ENCODE measurements around the gene DERL3.

DERL3 gene

DNA sequence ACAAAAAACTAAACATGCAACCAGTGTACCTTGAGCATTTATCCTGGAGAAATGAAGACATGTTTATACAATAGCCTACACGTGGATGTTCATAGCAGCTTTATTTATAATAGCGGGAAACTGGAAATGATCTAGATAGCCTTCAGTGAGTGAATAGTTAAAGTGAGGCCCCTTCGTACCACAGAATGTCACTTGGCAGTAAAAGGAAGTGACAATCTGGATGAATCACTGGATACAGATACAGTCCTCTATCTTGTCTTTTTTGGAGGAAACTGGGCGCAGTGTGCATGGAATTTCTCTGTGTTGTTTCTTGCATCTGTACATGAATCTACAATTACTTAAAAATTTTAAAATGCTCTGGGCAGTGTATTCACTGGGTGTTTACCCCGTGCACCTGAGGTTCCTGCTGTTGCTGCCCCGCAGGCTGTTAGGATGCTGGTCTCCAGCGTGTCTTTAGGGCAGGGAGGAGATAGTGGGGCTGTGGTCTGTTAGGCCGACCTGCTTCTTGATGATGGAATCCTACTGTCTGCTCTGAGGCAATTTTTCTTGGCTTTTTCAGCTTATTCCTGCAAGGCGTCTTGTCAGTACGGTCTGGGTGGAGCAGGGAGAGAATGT is 23.2 kb downstream of the DERL3 start:
- no peak overlapping the region for H3K4me3 ChIP-seq (ENCODE audit: low read depth in 1 of 2, low read length in 2 of 2)
- no peak overlapping the region for H3K9ac ChIP-seq (ENCODE audit: low read length)
- H3K9me3 ChIP-seq (ENCODE audit: low read length) = no peaks in the 10 kb centered on the region
- H3K36me3 ChIP-seq (ENCODE audit: insufficient read depth, low read length) = peaks cover 50% of the 10 kb centered on the region
- H3K27ac ChIP-seq (ENCODE audit: low read depth, low read length) = no peak overlapping the region
- no peaks in the 10 kb centered on the region for H3K27me3 ChIP-seq (ENCODE audit: control insufficient read depth in 1 of 2, insufficient read depth in 2 of 2, low read length in 2 of 2)
- no peaks in the 10 kb centered on the region for H3K4me1 ChIP-seq (ENCODE audit: insufficient read depth, low read length)

DNA sequence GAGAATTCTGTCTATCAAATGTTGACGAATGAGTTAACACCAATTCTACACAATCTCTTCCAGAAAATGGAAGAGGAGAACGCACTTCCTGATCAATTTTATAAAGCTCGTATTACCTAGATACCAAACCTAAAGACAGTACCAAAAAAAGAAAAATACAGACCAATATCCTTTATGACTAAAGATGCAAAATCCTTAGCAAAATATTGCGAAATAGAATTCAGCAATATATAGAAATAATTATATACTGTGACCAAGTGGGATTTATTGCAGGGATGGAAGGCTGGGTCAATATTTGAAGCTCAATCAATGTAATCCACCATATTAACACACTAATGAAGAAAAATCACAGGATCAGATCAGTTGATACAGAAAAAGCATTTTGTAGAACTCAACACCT is 26.4 kb downstream of the DERL3 start:
- H3K9ac ChIP-seq (ENCODE audit: low read length) = no peak overlapping the region
- no peak overlapping the region for H3K27ac ChIP-seq (ENCODE audit: low read depth, low read length)
- H3K36me3 ChIP-seq (ENCODE audit: insufficient read depth, low read length) = peaks cover 25% of the 10 kb centered on the region
- no peaks in the 10 kb centered on the region for H3K27me3 ChIP-seq (ENCODE audit: control insufficient read depth in 1 of 2, insufficient read depth in 2 of 2, low read length in 2 of 2)
- no peaks in the 10 kb centered on the region for H3K4me1 ChIP-seq (ENCODE audit: insufficient read depth, low read length)
- H3K4me3 ChIP-seq (ENCODE audit: low read depth in 1 of 2, low read length in 2 of 2) = no peak overlapping the region
- H3K9me3 ChIP-seq (ENCODE audit: low read length) = no peaks in the 10 kb centered on the region

DNA sequence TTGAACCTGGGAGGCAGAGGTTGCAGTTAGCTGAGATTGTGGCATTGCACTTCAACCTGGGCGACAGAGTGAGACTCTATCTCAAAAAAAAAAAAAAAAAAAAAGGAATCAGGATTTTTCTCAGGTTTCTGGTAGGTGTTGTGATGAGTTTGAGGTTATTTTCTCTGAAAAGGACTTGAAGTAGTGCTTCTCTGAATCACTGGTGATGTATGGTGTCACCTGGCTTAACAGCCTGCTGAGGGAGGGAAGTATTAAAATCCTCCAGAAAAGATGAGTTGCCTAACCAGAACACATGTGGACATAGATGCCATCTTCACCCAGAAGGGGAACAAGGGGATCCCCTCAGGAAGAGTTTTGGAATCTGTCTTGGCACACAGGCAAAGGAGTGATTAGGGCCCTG is 32.0 kb downstream of the DERL3 start:
- Histone ChIP-seq H3K27ac (ENCODE audit: low read depth, low read length) (no peak overlapping the region), H3K4me1 (ENCODE audit: insufficient read depth, low read length) (no peaks in the 10 kb centered on the region), H3K36me3 (ENCODE audit: insufficient read depth, low read length) (peaks cover 60% of the 10 kb centered on the region), H3K9ac (ENCODE audit: low read length) (no peak overlapping the region), H3K9me3 (ENCODE audit: low read length) (no peaks in the 10 kb centered on the region), H3K27me3 (ENCODE audit: control insufficient read depth in 1 of 2, insufficient read depth in 2 of 2, low read length in 2 of 2) (no peaks in the 10 kb centered on the region), H3K4me3 (ENCODE audit: low read depth in 1 of 2, low read length in 2 of 2) (no peak overlapping the region)

DNA sequence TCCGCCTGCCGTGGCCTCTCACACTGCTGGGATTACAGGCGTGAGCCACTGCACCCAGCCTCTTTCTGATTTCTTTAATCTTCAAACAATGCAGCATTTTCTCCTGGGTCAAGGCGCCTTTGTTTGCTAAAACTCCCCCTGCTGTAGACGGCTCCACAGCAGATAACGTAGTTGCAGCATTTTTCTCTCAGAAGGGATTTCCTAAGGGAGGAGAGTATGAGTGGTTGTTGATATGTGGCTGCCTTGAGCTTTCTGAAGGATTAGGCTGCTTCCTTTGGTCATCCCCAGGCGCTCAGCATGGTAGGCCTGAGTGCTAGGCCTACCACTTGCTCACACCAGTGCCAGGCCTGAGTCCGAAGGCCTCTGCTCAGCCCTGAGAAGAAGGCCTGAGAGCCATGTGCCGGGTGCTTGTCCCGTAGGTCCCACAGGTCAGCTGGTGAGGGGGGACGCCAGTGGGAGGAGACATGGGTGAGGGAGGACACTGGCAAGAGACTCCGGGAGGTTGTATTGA is 34.0 kb downstream of the DERL3 start:
- Histone ChIP-seq H3K9ac (ENCODE audit: low read length) (no peak overlapping the region), H3K27me3 (ENCODE audit: control insufficient read depth in 1 of 2, insufficient read depth in 2 of 2, low read length in 2 of 2) (no peaks in the 10 kb centered on the region), H3K9me3 (ENCODE audit: low read length) (no peaks in the 10 kb centered on the region), H3K4me1 (ENCODE audit: insufficient read depth, low read length) (no peaks in the 10 kb centered on the region), H3K36me3 (ENCODE audit: insufficient read depth, low read length) (peaks cover 68% of the 10 kb centered on the region), H3K27ac (ENCODE audit: low read depth, low read length) (no peak overlapping the region), H3K4me3 (ENCODE audit: low read depth in 1 of 2, low read length in 2 of 2) (no peak overlapping the region)

DNA sequence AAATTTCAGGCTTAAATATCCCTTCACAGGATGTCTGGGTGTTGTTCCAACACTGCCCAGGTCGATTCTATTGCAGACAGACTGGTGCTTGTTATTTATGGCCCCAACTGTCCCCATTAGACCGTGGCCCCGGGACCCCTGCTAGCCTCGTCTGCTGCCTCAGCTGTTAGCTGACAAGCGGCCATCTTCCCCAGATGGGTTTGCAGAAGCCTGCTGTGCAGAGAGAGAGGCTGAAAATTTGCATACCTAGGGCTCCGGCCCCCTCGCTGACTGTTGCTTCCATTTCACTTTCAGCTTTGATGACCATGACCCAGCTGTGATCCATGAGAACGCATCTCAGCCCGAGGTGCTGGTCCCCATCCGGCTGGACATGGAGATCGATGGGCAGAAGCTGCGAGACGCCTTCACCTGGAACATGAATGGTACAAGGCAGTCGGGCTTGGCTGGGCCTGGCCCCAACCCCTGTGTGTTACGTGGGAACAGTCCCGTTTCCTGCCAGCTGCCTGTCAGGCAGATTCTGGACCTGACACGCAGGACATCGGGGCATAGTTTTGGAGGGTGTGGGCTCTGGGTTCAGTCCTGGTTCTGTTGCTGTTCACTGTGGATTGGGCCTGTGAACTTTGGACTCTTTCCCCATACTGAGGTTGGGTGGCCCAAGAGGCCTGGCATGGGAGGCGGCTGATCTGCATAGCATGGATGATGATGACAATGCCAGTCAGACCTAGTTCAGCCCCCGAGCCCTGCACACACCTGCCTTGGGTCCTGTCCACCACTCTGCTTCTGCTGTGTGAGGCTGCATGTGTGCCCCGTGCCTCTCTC is 35.6 kb downstream of the DERL3 start:
- H3K4me3 ChIP-seq (ENCODE audit: low read depth in 1 of 2, low read length in 2 of 2) = no peak overlapping the region
- H3K9ac ChIP-seq (ENCODE audit: low read length) = no peak overlapping the region
- H3K27me3 ChIP-seq (ENCODE audit: control insufficient read depth in 1 of 2, insufficient read depth in 2 of 2, low read length in 2 of 2) = no peaks in the 10 kb centered on the region
- H3K9me3 ChIP-seq (ENCODE audit: low read length) = no peaks in the 10 kb centered on the region
- no peak overlapping the region for H3K27ac ChIP-seq (ENCODE audit: low read depth, low read length)
- H3K4me1 ChIP-seq (ENCODE audit: insufficient read depth, low read length) = no peaks in the 10 kb centered on the region
- peaks cover 68% of the 10 kb centered on the region for H3K36me3 ChIP-seq (ENCODE audit: insufficient read depth, low read length)

DNA sequence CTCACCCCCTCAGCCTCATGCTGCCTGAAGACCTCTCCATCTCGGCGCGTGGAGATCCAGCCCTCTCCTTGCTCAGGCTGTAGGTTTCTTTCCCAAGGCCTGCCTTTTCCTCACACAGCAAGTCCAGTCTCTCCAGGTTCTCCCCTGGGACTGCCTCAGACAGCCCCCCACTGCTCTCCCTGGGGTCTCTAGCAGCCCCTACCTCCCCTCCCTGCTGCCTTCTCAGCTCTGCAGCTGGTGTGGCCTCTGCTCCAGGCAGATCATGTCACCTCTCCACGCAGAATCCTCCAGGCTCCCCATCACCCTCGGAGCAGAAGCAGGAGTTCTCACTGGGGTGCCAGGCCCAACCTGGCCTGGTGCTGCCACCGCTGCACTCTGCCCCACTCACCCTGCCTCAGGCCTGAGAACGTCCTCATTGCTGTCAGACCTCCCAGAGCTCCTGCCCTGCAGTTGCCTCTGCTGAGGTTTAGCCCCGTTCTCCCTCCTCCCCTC is 36.9 kb downstream of the DERL3 start:
- H3K4me1 ChIP-seq (ENCODE audit: insufficient read depth, low read length) = no peaks in the 10 kb centered on the region
- peaks cover 65% of the 10 kb centered on the region for H3K36me3 ChIP-seq (ENCODE audit: insufficient read depth, low read length)
- H3K4me3 ChIP-seq (ENCODE audit: low read depth in 1 of 2, low read length in 2 of 2) = no peak overlapping the region
- H3K27ac ChIP-seq (ENCODE audit: low read depth, low read length) = no peak overlapping the region
- H3K9ac ChIP-seq (ENCODE audit: low read length) = no peak overlapping the region
- H3K27me3 ChIP-seq (ENCODE audit: control insufficient read depth in 1 of 2, insufficient read depth in 2 of 2, low read length in 2 of 2) = no peaks in the 10 kb centered on the region
- no peaks in the 10 kb centered on the region for H3K9me3 ChIP-seq (ENCODE audit: low read length)

DNA sequence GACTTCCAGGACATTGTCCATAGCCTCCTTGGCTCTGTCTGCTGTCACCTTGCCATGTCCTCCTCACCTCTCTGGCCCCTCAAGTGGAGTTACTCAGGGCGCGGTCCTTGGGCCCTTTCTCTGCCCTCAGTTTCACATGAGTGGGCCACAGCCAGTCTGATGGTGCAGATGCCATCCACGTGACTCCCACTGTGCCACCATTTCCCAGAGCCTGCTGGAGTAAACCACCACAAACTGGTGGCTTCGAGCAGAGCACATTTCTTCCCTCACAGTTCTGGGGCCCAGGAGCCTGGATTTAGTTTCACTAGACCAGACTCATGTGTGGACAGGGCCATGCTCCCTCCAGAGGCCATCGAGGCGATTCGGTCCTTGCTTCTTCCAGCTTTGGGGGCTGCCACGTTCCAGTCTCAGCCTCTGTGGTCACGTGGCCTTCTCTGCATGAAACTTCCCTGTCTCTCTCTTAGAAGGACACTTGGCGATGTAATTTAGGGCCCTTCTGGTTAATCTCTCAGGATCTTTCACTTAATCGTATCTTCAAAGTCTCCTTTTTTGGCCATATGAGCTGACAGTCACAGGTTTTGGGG is 37.5 kb downstream of the DERL3 start:
- Histone ChIP-seq H3K4me3 (ENCODE audit: low read depth in 1 of 2, low read length in 2 of 2) (no peak overlapping the region), H3K4me1 (ENCODE audit: insufficient read depth, low read length) (no peaks in the 10 kb centered on the region), H3K27ac (ENCODE audit: low read depth, low read length) (no peak overlapping the region), H3K36me3 (ENCODE audit: insufficient read depth, low read length) (peaks cover 63% of the 10 kb centered on the region), H3K9ac (ENCODE audit: low read length) (no peak overlapping the region), H3K9me3 (ENCODE audit: low read length) (no peaks in the 10 kb centered on the region), H3K27me3 (ENCODE audit: control insufficient read depth in 1 of 2, insufficient read depth in 2 of 2, low read length in 2 of 2) (no peaks in the 10 kb centered on the region)

DNA sequence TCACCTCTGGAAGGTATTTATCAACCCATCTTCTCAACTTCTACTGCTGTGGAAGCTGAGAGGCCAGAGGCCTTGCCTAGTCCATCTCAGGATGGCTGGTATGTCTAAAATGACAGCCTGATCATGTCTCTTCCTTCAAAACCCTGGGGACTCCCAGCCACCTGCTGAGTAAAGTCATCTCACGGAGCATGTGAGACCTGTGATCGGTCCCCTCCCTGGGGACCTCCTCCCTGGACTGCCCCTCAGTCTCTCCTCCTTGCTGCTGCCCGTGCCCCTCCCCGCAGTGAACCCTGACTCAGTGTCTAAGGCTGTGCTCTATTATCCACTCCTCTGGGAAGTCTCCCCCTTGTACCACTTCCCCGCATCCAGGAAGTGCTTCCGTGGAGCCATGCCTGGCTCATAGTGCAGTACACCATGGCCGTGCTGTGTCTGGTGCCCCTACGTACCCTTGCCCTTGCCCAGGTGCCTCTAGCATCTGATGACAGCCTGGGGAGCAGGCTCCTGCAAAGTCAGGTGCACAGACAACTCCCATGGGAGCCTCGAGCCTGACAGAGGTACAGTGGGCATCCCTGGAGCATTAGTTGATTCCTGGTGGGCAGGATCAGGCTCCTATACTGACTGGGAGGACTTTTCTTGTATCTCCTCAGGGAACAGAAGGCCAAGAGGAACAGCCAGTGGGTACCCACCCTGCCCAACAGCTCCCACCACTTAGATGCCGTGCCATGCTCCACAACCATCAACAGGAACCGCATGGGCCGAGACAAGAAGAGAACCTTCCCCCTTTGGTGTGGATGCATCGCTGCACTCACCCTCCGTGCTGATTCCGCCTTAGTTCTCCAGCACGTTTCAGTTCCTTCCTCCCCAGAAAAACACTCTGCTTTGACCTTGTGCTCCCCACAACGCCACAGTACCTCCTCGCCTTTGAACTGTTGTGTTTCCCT is 38.2 kb downstream of the DERL3 start:
- Histone ChIP-seq H3K36me3 (ENCODE audit: insufficient read depth, low read length) (peaks cover 63% of the 10 kb centered on the region), H3K27ac (ENCODE audit: low read depth, low read length) (no peak overlapping the region), H3K9ac (ENCODE audit: low read length) (no peak overlapping the region)

DNA sequence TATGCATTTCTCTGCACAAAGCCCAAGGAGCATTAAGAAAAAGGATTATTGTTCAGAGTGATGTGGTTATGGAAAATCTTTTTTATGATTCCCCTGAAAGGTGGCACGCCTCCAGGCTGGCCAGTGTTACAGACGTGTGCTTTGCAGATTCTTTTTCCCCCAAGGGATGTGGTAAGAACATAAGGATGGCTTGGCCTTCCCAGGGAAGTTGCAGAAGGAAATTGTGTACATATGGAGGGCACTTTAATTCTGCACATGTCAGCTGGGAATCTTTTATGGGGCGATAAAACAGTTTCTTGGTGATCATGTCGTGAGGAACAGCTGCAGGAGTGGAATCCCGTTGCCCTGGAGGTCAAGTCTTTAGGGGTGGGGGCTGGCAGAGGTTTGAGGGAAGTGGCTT is 42.3 kb downstream of the DERL3 start:
- no peaks in the 10 kb centered on the region for H3K27me3 ChIP-seq (ENCODE audit: control insufficient read depth in 1 of 2, insufficient read depth in 2 of 2, low read length in 2 of 2)
- H3K36me3 ChIP-seq (ENCODE audit: insufficient read depth, low read length) = peaks cover 49% of the 10 kb centered on the region
- H3K9ac ChIP-seq (ENCODE audit: low read length) = no peak overlapping the region
- H3K9me3 ChIP-seq (ENCODE audit: low read length) = no peaks in the 10 kb centered on the region
- H3K4me3 ChIP-seq (ENCODE audit: low read depth in 1 of 2, low read length in 2 of 2) = no peak overlapping the region
- H3K4me1 ChIP-seq (ENCODE audit: insufficient read depth, low read length) = peaks cover 8% of the 10 kb centered on the region
- H3K27ac ChIP-seq (ENCODE audit: low read depth, low read length) = no peak overlapping the region

More for the DNA sequence above, 38.2 kb downstream of the DERL3 start:
- H3K4me3 ChIP-seq (ENCODE audit: low read depth in 1 of 2, low read length in 2 of 2) = no peak overlapping the region
- H3K9me3 ChIP-seq (ENCODE audit: low read length) = no peaks in the 10 kb centered on the region
- no peaks in the 10 kb centered on the region for H3K27me3 ChIP-seq (ENCODE audit: control insufficient read depth in 1 of 2, insufficient read depth in 2 of 2, low read length in 2 of 2)
- no peaks in the 10 kb centered on the region for H3K4me1 ChIP-seq (ENCODE audit: insufficient read depth, low read length)

DNA sequence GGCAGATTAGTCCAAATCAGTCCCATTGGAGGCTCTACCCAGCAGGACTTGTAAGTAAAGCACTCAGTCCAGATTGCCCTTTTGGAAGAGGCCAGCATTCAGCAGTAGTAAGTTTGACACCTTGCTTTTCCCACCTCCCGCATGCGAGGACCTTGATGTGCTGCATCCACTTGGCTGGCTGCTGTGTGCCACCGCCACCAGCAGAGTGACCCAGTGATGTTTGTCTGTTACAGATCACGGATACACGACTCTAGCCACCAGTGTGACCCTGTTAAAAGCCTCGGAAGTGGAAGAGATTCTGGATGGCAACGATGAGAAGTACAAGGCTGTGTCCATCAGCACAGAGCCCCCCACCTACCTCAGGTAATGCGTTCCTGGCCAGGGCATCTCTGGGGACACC is 45.5 kb downstream of the DERL3 start:
- peaks cover 34% of the 10 kb centered on the region for H3K4me1 ChIP-seq (ENCODE audit: insufficient read depth, low read length)
- no peak overlapping the region for H3K27ac ChIP-seq (ENCODE audit: low read depth, low read length)
- H3K27me3 ChIP-seq (ENCODE audit: control insufficient read depth in 1 of 2, insufficient read depth in 2 of 2, low read length in 2 of 2) = no peaks in the 10 kb centered on the region
- H3K36me3 ChIP-seq (ENCODE audit: insufficient read depth, low read length) = peaks cover 34% of the 10 kb centered on the region
- no peaks in the 10 kb centered on the region for H3K9me3 ChIP-seq (ENCODE audit: low read length)
- no peak overlapping the region for H3K9ac ChIP-seq (ENCODE audit: low read length)
- H3K4me3 ChIP-seq (ENCODE audit: low read depth in 1 of 2, low read length in 2 of 2) = no peak overlapping the region

Data from muscle layer of colon (tissue), 2 donors.